ENCODE measurements around the gene IQSEC1.

The IQSEC1 gene

DNA sequence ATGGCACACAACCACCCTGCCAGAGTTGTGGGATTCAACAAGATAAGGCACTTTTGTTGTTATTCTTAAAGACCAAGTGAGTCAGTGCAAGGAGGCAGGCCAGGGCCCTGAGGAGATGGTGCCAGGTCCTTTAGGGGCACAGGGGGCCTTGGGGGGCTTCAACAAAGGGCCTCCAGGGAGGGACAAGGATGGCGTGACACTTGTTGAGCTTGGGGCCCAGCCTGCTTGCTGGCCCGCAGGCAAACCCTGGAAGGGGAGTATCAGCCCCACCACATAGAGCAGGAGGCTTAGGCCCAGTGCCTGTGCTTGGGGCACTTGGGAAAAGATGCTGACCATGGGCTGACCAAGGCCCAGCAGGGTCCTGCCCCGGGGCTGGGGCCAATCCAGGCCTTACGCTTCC is 5.5 kb downstream of the IQSEC1 start:
- DNase-seq (ENCODE audit: low spot score): no peak

DNA sequence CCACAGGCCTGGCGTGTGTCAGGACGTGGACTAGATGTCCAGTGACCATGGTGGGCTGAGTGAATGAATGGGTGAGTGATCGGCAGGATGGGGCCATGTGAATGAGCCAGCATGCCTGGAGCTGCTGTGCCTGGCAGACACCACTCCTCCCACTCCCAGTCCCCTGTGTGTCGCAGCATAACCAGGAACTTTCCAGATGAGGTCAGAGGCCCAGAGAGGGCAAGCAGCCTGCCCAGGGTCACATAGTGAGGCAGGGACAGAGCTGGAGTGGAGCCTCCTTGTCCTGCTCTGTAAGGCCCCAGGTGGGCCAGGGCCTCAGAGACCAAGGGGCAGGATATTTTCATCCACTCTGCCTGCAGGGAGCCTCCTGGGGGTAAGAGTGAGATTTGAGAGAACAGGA is 6.4 kb downstream of the IQSEC1 start:
- no peak for DNase-seq (ENCODE audit: low spot score)

DNA sequence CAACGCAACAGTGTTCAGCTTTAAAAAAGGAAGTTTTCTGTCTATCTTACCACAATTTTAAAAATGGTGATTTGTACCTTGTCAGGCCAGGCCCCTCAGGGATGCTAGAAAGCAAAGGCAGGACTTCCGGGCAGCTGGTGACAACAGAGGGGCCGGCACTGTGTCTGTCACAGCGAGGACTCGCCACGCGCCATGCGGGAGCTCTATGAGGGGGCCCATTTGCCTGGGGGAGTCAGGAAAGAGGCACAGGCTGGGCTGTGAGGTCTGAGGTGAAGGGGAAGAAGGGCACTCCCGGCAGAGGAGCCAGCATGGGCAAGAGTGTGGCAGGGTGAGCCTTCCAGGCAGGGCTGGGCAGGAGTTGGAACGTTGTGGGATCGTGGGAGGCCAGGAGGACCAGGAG is 7.0 kb downstream of the IQSEC1 start:
- DNase-seq (ENCODE audit: low spot score): no peak

DNA sequence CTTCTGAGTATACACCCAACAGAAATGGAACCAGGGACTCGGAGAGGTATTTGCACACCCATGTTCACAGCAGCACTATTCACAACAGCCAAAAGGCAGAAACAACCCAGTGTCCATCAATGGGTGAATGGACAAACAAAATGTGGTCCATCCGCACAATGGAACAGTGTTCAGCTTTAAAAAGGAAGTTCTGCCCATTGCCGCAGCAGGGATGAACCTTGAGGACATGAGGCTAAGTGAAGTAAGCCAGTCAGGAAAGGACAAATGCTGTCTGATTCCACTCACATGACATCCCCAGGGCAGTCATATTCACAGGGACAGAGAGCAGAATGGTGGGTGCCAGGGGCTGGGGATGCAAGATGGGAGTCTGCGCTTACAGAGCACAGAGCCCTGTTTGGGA is 7.5 kb downstream of the IQSEC1 start:
- DNase-seq (ENCODE audit: low spot score): no peak

DNA sequence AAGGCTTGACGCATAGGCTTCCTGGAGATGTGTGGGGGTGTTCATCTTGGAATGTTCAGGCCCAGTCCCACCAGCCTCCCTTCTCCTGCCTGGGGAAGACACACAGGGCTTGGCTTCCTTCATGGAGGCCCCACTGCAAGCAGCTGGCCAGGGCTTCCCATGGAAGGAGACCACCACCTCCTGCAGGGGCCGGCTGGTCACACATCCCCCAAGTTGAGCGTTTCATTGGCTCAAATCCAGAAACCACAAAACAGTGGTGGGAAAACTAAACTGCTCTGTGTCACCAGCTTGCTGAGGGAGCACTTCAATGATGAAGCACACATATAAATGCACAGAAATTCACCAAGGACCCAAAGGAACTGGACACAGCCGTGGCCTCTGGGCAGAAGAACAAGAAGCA is 8.3 kb downstream of the IQSEC1 start:
- DNase-seq (ENCODE audit: low spot score): no peak

DNA sequence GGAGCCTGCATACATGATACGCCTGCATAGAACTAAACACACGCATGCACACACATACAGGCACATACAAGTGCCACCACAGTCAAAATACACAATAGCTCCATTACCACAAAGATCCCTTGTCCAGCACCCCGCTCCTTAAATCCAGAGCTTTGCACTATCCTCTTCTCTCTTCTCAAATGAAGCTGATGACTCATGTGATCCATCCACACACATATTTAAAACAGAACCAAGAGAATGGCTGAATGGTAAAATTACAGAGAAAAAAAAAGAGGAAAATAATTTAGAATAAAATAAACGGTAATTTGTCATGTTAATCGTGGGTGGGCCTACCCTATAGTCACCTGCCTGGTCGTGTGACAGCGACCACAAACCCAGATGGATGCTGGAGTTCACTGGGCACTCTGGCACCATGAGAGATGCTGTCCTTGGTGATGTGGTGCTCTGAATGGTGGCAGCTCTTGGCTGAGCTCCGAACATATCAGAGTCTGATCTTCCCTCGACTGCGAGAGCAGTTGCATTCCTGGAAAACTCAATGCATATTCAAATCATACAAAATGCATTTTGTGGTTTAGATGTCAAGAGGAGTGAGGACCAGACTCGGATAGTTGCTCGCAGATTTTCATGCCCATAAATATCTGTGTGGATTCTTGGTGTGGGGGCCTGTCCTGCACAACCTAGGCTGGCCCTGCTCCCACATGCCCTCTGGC is 8.9 kb downstream of the IQSEC1 start:
- no peak for DNase-seq (ENCODE audit: low spot score)

DNA sequence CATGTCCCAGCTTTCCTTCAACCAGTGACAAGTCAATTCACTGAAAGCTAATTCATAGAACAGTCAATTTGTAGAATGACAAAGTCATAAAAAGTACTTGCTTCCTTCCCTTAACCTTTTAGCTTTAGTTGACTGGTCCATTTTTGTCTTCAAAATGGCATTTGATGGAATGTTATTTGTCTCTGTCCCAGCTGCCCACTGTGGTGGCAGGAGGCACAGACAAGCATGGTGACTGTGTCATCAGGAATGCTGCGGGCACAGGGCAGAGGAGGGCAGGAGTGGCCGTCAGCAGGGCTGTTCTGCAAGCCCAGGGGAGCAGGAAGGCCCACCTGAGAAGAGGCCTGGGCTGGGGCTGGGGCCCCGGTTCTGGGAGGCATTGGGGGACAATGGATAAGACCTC is 10.0 kb downstream of the IQSEC1 start:
- DNase-seq (ENCODE audit: low spot score): no peak

DNA sequence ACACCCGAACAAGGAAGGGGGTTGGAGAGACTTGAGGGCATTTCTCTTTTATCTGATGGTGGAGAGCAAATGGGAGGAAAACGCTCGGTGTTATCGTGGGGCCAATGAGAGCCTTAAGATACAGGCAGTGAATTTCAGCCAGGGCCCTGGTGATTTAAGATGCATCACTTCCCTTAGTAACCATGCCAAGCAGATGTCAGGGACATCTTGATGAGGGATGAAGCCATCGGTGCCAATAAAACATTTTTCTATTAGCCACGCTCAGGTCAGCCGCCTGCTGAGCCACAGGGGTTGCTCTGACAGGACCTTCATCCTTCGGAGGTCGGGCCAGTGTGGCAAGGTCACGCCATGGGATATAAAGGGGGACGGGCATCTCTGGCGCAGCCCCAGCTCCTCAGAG is 10.6 kb downstream of the IQSEC1 start:
- no peak for DNase-seq (ENCODE audit: low spot score)

DNA sequence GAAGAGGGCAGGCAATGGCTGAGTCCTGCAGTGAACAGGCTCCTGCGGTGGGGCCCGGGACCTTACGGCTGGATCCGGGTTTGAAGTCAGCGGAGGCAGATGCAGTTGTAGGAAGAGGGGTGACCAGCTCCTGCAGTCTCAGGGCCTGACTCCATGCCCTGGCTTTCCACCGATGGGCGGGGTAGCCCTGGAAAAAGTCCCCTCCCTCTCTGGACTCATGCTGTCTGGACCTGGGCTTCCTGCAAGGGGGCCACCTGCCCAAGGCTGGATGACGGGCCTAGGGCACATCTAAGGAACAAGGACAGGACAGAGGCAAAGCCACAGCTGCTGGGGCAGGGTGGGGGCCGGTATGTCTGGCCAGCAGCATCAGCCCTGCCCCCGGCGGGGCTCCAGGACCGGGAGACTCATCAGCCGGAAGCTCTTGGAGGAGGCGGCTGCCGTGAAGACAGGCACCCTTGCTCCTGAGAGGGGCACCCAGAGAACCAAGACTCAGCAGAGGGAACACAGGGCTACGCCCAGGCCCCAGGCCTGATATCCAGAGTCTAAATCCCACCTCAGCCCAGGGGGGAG is 12.8 kb downstream of the IQSEC1 start:
- no peak for DNase-seq (ENCODE audit: low spot score)

DNA sequence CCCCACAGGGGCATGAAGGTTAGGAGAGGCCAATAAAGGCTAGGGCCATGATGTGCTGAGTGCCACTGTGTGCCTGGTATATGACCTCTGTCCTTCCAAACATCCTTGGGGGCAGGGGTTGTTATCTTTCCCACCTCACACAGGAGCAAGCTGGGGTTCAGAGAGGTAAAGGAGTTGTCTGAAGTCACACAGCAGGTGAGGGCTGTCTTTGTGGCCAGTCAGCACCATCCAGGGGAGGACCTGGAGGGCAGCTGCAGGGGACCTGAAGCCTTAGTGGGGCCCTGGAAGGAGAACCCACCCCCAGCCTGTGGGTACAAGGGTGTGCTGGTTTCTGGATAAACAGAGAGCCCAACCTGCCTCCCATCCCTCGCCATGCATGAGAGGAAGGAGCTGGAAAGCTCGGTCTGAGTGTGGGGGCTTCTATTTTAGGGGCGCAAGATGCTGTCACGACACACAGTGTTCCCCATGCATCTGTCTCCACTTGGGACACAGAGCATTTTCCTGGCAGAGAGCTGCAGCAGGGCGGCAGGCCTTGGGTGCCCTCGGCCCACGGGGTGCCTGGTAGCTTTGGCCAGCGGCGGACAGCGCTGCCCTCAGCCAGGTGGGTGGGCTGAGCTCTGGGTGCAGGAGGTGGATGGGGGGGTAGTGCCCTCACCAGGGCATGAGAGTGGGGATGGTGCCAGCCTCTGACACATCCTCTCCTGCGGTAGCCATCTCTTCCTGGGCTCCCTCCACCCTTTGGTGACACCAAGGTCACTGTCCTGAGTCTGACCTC is 14.7 kb downstream of the IQSEC1 start:
- no peak for DNase-seq (ENCODE audit: low spot score)

DNA sequence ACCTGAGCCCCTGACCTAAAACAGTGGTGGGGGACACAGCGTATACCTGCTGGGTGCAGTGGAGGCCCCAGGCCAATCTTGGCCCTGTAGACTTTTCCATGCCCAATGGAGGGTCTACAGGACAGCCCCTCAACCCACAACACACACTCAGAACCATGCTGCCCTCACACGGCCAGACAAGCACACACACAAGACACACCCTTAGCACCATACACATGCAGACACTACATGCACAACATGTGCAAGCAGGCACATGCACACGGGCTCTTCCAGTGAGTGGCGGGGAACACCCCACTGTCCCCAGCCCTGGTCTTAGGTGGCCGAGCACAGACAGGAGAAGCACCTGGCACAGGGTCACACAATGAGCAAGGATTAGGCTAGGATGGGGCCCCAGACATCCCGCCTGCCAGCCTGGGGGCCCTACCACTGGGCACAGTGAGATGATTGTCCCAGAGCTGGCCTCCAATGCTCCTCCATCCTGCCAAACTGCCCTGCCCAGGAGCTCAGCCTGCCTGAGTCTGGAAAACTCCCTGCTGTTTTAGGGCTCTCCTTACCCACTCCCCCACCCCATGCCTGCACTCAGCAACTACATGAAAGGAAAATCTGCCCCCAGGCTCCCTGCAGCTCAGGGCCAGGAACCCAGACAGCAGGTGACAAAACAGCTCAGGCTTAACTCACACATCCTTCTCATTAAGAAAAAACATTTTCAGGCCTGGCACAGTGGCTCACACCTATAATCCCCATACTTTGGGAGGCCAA is 15.8 kb downstream of the IQSEC1 start:
- no peak for DNase-seq (ENCODE audit: low spot score)

DNA sequence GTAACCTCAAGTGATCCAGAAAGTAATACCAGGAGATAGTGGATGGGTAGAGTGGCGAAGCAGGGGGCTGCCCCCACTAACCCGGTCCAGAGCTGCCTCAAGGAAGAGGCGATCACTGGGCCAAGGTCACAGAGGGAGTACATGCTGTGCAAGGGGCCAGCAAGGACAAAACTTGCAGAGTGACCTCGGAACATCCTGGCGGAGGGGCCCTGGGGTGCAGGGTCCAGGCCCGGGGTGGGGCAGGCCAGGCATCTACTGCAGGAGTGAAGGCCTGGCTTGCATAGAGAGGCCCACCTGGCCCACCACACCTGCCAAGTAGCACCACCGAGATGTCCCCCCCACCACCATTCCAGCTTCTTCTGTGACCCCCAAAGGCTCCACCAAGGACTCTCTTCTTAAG is 17.6 kb downstream of the IQSEC1 start:
- DNase-seq (ENCODE audit: low spot score): no peak

DNA sequence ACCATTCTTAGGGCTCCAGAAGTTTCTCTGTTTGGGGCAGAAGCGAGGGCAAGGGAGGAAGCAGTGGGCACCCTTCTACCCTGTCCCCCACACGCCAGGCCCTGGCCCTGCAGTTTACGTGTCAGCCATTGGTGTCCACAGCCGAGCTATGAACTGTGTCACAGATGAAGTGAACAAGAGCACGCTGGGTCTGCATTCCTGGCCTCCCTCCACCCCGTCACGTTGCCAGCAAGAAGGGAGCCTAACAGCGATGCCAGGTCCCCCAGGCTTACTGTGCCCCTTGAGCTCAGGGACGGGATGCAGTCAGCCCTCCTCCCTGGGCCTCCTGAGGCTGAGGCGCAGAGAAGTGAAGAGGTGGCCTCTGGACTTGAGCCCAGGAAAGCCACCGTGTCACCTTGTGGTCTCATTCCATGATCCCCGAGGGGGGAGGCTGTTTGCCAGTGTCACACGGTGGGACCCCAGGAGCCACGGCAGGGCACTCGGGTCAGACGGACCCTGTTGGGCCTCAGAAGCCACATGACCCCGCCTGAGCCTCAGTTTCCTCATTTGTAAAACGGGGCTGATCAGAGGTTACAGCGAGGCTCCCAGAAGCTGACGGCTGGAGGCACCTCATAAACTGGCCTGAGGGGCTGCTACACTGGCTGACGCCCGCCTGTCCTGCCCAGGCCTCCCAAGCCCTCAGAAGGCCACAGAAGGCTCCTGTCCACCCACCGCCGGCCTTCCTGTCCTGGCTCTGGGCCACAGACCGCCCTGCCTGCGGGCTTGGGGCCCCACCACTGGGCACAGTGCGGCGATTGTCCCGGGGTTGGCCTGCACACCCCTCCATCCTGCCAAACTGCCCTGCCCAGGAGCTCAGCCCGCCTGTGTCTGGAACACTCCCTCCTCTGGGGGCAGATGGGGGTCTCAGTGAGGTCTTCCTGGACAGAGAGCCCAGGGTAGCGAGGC is 18.6 kb downstream of the IQSEC1 start:
- DNase-seq (ENCODE audit: low spot score): no peak

DNA sequence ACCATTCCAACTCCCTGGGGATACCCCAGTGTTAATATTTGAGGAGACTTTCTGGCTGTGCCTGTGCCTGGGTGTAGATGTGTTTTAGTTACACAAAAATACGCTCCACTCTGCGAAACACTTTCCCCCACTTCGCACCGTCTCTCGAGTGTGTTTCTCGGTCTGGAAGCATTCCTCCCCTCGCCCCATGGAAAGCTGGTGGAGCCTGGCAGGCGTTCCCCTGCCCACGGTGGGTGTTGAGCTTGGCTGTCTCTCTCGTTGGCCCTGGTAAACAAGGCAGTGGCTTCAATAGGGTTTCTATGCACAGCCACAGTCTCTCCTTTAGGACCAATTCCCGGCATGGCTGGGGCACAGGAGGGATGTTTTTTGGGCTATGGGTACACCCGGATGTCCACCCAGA is 19.3 kb downstream of the IQSEC1 start:
- no peak for DNase-seq (ENCODE audit: low spot score)

DNA sequence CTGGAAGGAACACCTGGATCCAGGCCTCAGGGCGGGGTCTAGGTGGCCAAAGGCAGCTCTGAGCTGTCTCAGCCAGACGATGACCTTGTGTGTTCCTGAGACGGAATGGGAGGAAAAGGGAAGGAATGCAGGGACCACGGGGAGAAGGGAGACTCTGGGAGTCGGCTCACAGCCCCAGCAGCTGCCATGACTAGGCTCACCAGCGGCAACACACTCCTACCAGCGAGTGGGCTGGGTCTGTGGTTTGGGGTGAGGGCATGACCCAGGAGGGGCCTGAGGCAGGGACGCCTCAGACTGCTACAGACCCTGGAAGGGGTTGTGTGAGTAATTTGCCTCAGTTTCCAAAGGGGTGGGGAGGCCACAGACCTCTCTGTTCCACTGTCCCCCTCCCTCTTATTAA is 19.8 kb downstream of the IQSEC1 start:
- DNase-seq (ENCODE audit: low spot score): no peak

DNA sequence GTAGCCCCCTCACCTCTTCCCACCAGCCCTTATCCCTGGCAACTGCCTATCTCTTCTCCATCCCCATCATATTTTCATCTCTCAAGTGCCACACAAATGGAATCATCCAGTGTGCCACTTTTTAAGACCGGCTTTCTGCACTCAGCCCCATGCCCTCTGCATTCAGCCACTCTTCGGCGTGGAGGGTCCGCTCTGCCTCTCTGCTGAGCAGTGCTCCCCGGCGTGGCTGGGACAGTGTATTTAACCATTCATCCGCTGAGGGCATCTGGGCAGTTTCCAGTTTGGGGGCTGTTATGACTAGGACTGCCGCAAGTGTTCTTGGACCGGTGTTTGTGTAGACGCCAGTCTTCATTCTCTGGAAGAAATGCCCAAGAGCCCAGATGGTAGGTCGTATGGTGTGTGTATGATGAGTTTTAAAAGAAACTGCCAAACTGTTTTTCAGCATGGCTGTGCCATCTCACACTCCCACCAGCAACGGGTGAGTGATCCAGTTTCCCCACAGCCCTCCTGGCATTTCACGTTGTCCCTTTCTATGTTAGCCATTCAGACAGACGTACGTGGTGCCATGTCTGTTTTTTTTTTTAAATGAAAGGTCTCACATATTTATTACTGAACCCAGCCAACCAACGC is 20.9 kb downstream of the IQSEC1 start:
- DNase-seq (ENCODE audit: low spot score): no peak

DNA sequence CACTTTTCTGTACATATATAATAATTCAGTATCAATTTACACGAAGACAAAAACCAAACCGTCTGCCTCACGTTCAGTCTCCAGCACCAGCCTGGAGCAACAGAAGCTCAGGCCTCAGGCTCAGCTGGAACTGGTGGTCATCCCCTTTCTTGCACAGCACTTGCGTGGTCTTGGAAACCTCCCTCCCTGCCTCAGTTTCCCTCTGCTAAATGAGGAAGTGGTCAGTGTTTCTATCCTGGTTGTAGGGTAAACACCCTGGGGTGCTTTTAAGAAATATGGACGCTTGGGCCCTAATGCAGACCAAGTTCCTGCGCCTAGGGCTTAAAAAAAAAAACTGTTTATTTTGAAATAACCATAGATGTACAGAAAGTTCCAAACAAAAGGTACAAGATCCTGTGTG is 21.6 kb downstream of the IQSEC1 start:
- no peak for DNase-seq (ENCODE audit: low spot score)

DNA sequence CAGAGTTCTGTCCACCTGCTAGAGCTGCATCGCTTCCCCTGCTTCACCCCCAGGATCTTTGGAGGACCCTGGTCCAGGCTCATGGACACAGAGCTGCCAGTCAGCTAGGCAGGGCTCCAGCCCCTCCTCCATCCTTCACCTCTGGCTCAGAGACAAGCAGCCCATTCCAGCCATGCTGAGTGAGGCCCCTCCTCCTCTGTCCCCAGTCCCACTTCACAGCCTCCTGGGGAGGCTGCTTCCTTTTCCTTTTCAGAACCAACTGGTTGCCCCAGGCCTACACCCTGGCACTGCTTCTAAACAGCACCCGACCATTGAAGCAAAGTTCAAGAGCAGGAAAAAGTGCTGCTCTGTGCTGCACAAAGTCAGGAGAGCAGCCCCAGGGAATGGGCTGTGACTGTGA is 22.2 kb downstream of the IQSEC1 start:
- DNase-seq (ENCODE audit: low spot score): no peak

DNA sequence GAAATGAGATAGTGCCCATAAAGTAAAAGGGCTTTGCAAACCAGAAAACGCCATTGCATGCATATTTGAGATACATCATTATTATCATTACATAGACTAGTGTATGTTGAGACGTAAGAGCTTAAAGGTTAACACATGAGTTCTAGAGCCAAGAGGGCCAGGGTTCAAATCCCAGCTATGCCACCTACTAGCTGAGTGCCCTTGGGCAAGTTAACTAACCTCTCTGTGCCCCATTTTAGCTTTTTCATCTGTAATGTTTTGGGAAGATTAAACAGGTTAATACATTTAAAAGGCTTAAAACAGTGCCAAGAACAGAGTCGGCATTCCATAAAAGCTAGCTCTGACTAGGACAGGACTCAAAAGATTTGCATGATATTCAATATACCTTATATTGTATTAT is 22.8 kb downstream of the IQSEC1 start:
- DNase-seq (ENCODE audit: low spot score): no peak

DNA sequence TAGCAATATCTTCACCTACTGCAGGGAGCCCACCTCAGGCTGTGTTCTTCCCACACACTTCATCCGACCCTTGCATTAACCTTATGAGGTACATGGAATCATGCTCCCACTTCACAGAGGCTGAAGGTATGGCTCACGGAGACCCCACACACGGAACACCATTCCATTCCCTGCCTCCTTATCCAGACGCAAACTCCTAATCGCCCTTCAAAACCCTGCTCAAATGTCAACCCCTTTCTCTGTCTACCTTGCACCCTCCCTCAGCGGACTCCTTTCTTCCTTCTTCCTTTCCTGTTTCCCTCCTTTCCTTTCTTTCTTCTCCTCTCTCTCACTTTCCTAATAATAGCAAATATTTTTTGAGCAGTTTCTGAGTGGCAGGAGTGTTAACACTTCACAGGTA is 23.8 kb downstream of the IQSEC1 start:
- no peak for DNase-seq (ENCODE audit: low spot score)
